Iris pigment epithelial cell (primary cell): Measurements from ENCODE around the gene LCN2.
A peak's percentile ranks its signal among the peaks of the same experiment; 100 is the strongest.

Source experiments
- DNase-seq: peaks from one replicate; pipeline ENCODE4 v3.0.0-alpha.2; 2011; ENCODE audit warnings: low read depth

Gene LCN2

DNA sequence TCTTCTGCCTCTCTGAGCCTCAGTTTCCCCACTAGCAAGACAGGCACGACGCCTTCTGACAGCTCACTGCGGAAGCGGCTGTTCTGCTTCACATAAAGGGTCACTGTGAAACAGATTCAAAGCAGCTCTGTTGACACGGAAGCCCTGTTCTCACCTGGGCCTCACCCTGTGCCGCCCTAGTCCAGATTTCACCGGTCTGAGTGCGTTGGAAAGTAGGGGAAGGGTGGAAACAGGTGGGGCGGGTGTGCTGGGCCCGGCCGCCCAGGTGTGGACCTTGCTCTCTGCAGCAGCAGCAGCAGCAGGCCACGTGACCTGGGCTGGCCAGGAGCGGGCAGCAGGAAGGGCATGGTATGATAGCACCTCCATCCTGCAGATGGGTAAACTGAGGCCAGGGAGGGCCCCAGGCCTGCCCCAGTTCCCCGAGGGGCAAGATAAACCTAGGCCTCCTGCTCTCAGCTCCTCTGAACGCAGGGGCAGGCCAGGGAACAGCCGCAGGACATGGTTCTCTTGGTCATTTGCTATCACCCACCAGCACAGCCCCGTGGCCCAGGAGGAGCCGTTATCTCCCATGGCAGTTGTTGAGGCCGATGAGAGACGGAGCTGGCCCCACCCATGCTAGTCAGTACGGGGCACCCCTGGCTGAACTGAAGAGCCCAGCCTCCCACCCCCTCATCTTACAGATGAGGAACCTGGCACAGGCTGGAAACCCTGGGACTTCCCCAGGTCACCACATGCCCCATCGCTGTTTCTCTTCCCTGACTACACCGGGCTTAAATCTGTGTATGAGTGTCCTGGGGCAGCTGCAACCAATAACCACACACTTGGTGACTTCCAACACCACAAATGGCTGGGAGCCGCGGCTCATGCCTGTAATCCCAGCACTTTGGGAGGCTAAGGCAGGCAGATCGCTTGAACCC, 33.8 kb upstream of the LCN2 start:
- DNase-seq = no peak

DNA sequence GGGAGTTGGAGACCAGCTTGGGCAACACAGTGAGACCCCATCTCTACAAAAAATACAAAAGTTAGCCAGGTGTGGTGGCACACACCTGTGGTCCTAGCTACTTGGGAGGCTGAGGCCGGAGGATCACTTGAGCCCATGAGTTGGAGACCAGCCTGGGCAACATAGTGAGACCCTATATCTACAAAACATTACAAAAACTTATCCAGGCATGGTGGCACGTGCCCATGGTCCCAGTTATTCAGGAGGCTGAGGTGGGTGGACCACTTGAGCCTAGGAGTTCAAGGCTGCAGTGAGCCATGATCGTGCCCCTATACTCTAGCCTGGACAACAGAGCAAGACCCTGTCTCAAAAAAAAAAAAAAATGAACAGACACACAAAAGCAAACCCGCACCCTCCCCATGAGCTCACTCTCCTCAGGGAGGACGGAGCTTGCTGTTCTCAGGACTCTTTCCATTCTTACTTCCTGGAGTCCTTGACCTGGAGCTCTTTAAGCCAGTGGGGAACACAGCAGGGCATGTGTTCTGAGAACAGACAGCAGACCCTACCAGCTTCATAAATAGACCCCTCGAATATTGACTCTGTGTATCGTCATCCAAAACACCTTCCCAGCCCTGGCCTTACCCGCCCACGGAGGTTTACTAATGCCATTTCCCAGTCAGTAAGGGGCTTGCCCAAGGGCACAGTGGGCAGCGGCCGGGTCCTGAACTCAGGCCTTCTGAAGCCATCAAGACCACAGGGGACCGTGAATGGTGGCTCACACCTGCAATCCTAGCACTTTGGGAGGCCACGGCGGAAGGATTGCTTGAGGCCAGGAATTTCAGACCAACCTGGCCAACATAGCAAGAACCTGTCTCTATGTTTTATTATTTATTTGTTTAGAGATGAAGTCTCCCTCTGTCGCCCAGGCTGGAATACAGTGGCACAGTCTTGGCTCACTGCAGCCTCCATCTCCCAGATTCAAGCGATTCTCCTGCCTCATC, 32.9 kb upstream of the LCN2 start:
- no peak for DNase-seq

GRCh38 chr9:128117613-128118471, 31.4 kb upstream of the LCN2 start:
- peak; percentile 78 for DNase-seq

DNA sequence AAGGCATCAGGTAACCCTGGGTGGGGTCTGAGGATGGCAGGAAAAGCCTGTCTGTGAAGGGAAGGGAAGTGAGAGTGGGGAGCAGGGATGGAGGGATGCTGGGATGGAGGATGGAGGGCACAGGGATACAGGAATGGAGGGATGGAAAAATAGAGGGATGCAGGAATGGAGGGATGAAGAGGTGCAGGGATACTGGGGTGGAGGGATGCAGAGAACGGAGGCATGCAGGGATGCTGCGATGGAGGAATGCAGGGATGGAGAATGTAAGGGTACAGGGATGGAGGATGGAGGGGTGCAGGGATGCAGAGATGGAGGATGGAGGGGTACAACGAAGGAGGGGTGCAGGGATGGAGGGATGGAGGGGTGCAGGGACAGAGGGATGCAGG, 30.8 kb upstream of the LCN2 start:
- DNase-seq = no peak

DNA sequence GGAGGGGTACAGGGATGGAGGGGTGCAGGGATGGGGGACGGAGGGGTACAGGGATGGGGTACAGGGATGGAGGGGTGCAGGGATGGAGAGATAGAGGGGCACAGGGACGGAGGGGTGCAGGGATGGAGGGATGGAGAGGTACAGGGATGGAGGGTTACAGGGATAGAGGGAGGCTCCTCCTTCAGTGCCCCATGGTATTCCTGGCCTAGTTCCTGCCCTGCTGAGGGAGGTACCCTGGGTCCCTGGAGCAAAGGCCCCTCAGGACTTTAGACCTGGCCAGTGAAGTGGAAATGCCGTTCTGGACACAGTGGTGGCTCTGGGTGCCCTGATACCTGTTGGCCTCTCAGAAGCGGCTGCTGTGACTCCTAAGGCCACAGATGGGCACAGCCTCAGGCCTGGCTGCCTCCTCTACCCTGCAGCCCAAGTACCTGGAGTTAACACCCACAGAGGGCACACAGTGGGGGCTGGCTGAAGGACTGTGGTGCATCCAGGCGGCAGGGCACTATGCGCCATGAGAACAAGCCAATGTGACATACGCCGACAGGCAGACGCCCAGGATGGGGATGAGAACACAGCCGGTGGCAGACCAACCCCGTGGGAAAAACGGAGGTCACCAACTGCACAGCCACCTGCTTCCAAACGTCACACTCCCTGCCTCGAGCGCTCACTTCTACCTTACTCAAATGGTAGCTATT, 30.1 kb upstream of the LCN2 start:
- DNase-seq = no peak

- DNase-seq = no peak
Measured at GRCh38 chr9:128120061-128120740, 29.1 kb upstream of the LCN2 start.

DNA sequence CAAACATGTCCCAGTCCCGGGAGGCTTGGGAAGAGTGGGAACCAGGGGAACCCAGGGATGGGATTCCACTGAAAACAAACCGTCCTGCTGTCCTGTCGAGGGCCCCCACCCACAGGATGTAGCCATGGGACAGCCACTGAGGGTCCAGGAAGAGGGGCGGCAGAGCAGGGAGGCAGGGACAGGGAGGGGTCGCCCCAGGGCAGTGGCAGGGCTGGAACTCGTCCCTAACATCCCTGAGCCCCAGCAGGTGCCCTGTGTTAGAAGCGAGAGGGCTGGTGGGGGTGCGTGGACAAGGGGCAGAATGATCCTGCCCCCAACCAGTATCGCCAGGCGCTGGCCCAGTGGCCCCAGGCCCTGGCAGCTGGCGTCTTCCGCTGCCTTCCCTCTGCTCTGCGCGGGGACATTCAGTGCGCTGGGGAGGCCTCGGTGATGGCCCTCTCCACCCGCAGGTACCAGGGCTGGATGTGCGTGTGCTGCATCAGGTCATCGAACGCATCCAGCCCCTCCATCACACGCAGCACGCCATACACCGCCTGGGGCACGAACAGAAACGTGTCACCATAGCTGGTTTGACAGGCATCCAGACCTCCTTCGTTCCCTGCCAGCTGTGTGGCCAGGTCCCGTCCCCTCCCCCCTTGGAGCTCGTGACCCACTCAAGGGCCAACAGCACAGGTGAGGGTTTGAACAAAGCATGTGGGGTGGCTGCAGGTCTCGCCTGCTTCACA, 28.4 kb upstream of the LCN2 start:
- no peak for DNase-seq

DNA sequence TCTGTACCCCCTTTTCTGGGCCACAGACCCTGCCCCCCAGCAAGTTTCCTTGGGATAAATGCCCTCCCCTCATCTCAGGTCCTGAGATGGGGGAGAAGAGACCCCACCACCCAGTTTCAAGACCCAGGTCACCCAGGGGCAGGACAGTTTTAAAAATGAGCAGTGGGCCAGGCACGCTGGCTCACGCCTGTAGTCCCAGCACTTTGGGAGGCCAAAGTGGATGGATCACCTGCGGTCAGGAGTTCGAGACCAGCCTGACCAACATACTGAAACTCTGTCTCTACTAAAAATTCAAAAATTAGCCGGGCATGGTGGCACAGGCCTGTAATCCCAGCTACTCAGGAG, 27.8 kb upstream of the LCN2 start:
- DNase-seq = no peak

- no peak for DNase-seq
Measured at GRCh38 chr9:128121924-128122808, 27.1 kb upstream of the LCN2 start.

GRCh38 chr9:128122809-128123175, 26.5 kb upstream of the LCN2 start:
- no peak for DNase-seq

- DNase-seq = no peak
Measured at GRCh38 chr9:128123451-128124080, 25.7 kb upstream of the LCN2 start.

- no peak for DNase-seq
Measured at GRCh38 chr9:128124451-128124850, 24.8 kb upstream of the LCN2 start.

GRCh38 chr9:128124873-128125579, 24.2 kb upstream of the LCN2 start:
- DNase-seq = peak; percentile 60

DNA sequence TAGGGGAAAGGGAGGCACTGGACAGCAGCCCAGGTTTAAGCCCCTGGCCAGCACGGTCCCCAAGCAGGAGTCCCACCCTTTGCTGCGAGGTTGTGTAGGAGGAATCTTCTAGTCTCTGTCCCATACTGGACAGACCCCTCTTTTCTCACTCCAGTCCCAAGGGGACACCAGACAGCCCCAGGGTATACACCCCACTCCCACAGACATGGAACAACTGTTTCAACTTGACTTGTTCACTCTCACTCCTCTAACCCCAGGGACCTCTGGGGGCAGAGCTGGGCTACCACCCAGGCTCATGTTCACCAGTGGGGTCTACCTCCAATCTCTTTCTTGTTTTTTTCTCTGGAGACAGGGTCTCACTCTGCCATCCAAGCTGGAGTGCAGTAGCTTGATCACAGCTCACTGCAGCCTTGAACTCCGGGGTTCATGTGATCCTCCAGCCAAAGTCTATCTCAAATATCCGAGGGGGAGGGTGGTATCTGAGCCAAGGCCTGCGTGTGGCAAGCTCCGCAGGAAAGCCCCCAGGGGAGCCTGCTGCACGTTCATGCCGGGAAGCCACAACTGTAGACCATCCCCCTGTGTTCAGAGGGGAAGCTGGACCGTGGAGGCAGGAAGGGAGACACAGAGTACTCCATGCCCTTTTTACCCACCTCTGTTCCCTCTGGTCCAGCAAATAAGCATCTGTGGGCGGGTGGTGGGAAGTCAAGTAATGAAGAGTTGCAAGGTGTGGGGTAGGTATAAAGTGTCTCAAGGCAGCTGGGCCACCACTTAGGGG, 23.5 kb upstream of the LCN2 start:
- no peak for DNase-seq

DNA sequence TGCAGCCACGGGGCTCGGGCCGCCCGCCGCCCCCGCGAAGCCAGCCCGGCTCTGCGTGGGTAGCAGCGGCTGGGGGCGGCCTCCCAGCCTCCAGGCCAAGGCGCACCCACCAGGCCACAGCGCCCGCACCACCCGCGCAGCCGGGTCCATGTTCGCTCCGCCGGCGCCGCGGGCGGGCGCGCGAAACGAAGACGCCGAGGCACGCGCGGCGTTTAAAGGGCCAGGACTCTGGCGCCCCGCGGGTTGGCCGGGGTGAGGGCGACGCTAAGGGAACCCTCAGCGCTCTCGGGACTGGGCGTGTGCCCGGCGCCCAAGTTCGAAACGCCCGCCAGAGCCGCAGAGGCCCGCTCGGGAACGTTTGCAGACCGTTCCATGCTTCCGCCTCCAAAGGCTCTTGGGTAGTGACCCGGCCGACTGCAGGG, 21.7 kb upstream of the LCN2 start, which contains the start of gene PTGES2:
Gene PTGES2, minus strand, starts transcription at position 162 of the 422 bp plus-strand sequence. Its CDS starts 12 bp downstream, at position 150.
- DNase-seq = peak; percentile 86

DNA sequence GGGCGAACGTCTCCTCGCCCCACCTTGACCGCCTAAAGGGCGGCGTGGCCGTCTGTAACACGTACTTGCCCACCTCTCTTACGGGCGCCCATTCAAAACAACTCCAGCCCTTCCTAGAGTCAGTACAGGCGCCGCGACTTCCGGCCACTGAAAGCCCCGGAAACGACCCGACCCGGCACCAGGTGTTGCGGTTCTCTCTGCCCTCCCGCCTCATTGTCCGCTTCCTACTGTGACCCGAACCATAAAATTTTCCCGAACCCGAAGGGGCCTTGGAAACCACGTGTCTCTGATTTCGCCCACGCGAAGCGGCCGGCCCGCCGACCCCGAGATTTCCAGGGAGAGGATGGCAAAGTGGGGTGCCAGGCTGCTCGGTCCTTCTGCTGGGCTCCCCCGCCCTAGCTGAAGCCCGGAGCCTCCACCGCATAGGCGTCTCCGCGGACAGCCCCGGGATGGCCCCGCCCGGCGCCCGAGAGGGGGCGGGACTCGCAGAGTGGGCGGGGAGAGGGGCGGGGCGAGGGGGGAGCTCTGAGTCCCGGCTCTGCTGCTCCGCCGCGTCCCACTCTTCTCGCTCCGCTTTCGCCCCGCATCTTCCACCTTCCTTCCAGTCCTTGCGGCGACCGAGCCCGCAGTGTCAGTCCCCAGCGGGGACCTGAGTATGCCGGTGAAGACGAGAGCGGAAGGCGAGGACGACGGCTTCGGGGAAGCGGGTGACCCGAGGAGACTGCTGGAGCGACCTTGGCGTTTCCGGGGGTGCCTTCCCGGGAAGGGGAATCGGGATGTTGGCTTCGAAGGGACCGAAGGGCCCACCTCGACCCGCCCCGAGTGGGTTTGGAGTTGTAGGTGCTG, 21.0 kb upstream of the LCN2 start:
- peak; percentile 89 for DNase-seq
